ENCODE measurements around the gene TCOF1.

- TF ChIP-seq CTCF (IDR thresholded peaks at IDR 0.05; ENCODE audit: low read depth, low read length) = no peak
- TF ChIP-seq EZH2phosphoT487 (IDR thresholded peaks at IDR 0.05; ENCODE audit: low read depth) = no peak
Measured at GRCh38 chr5:150327139-150327538, 30.4 kb upstream of the TCOF1 start.

All from OCI-LY3 (cell line).